ENCODE results near the gene AADACL4. TPM values are rescaled to one million over a fixed set of nuclear protein-coding genes. Genes with fewer than 3 reads are reported as not detected.
"Not testable (repeated sequence)": the region's sequence is repeated elsewhere in the genome, so short reads cannot be mapped to it uniquely, and the experiment has no call there.

AADACL4 gene
- total RNA-seq, 1 donor from 2014 or later = 0.31 TPM

DNA sequence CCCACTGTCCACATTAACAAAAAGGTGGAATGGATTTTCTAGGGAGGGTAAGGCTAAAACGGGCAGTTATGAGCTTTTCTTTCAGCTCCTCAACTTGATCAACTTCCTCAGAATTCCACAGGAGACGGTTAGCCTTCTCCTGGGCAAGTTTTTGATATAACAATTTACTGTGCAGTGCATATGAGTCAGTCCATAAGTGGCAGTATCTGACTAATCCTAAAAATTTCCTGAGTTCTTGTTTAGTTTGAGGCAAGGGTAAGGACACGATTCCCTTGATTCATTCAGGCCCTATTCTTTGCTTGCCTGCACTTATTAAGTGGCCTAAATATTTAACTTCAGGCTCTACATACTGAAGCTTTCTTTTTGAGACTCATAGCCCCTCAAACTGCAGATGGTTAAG is 65.8 kb downstream of the AADACL4 start:
- TF ChIP-seq, protein P1, sequence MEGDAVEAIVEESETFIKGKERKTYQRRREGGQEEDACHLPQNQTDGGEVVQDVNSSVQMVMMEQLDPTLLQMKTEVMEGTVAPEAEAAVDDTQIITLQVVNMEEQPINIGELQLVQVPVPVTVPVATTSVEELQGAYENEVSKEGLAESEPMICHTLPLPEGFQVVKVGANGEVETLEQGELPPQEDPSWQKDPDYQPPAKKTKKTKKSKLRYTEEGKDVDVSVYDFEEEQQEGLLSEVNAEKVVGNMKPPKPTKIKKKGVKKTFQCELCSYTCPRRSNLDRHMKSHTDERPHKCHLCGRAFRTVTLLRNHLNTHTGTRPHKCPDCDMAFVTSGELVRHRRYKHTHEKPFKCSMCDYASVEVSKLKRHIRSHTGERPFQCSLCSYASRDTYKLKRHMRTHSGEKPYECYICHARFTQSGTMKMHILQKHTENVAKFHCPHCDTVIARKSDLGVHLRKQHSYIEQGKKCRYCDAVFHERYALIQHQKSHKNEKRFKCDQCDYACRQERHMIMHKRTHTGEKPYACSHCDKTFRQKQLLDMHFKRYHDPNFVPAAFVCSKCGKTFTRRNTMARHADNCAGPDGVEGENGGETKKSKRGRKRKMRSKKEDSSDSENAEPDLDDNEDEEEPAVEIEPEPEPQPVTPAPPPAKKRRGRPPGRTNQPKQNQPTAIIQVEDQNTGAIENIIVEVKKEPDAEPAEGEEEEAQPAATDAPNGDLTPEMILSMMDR (IDR thresholded peaks at IDR 0.05; ENCODE audit: unreplicated experiment) = no peak
- H3K9me3 Mint-ChIP-seq = peaks cover 5% of the 10 kb centered on the region
- no peak overlapping the region for H3K4me3 Mint-ChIP-seq
- H3K4me1 Mint-ChIP-seq = peaks cover 12% of the 10 kb centered on the region
- H3K36me3 Mint-ChIP-seq = no peaks in the 10 kb centered on the region
- no peak overlapping the region for H3K27ac Mint-ChIP-seq
- H3K27me3 Mint-ChIP-seq (ENCODE audit: low read depth) = peaks cover 11% of the 10 kb centered on the region
- DNase-seq (ENCODE audit: low spot score in 2 of 2, unreplicated experiment in 2 of 2) = no peak

DNA sequence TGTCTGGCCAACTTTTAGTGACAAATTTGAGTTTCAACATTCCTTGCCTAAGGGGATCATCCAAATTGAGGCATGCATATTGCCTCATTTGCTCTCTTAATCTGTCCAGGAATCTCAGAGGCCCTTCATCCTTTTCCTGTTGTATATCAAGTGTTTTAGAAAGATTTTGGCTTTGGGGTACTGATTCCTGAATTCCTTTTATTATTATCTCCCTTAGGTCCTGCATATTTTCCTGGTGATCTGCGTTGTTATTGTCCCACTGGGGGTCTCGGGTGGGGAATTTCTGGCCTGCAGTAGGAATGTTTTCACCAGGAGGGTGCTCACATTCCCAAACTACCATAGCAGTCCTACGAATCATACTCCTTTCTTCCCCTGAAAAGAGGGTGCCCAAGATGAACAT is 67.7 kb downstream of the AADACL4 start:
- DNase-seq (ENCODE audit: low spot score in 2 of 2, unreplicated experiment in 2 of 2) = no peak
- TF ChIP-seq, protein P1 (IDR thresholded peaks at IDR 0.05; ENCODE audit: unreplicated experiment) = no peak
- H3K27ac Mint-ChIP-seq = peak overlapping the region; percentile 23
- no peaks in the 10 kb centered on the region for H3K36me3 Mint-ChIP-seq
- no peak overlapping the region for H3K4me3 Mint-ChIP-seq
- H3K4me1 Mint-ChIP-seq = peaks cover 12% of the 10 kb centered on the region
- peaks cover 16% of the 10 kb centered on the region for H3K27me3 Mint-ChIP-seq (ENCODE audit: low read depth)
- H3K9me3 Mint-ChIP-seq = no peaks in the 10 kb centered on the region

DNA sequence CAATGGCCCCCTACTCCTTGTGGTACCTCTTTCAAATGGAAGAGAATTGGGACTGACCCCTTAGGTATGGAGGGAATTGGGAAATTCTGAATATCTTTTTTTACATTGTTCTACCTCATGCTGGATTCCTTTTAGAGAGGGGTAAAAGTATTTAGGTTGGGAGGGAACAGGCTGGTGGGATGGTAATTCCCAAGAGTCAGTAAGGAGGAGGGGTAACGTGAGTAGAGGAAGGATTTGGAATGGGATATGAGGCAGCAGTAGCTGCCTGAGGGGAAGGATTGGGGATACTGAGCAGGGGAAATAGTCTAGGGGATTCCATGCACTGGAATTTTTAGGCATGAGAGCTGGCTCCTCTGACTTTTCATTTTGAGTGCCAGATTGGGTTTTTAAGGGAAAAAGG is 68.2 kb downstream of the AADACL4 start:
- Mint-ChIP-seq H3K9me3 (no peaks in the 10 kb centered on the region), H3K4me1 (peaks cover 12% of the 10 kb centered on the region), H3K27ac (no peak overlapping the region), H3K4me3 (no peak overlapping the region), H3K27me3 (ENCODE audit: low read depth) (peaks cover 18% of the 10 kb centered on the region), H3K36me3 (no peaks in the 10 kb centered on the region)
- DNase-seq (ENCODE audit: low spot score in 2 of 2, unreplicated experiment in 2 of 2) = no peak
- TF ChIP-seq, protein P1 (IDR thresholded peaks at IDR 0.05; ENCODE audit: unreplicated experiment) = no peak

DNA sequence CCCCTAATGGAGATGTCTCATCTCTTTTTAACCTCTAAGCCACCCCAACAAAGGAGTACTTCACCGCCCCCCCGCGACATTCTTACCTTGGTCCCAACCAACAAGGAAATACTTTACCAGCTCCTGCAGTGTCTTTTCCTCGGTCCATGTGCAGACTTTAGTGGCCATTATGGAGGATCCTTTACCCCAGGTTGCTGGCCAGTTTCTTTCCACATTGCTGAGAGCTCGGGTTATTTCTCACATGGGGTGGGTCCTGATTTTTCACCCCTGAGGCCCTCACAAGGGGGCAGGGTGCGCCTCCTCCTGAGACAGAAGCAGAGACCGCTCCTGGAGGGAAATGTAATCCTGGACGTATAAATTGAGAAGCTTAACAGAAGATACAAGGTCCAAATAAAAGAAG is 69.0 kb downstream of the AADACL4 start:
- Mint-ChIP-seq H3K27ac (no peak overlapping the region), H3K36me3 (no peaks in the 10 kb centered on the region), H3K4me3 (no peak overlapping the region), H3K9me3 (no peaks in the 10 kb centered on the region), H3K27me3 (ENCODE audit: low read depth) (peaks cover 26% of the 10 kb centered on the region), H3K4me1 (peaks cover 12% of the 10 kb centered on the region)
- TF ChIP-seq, protein P1 (IDR thresholded peaks at IDR 0.05; ENCODE audit: unreplicated experiment) = no peak
- DNase-seq (ENCODE audit: low spot score in 2 of 2, unreplicated experiment in 2 of 2) = no peak

DNA sequence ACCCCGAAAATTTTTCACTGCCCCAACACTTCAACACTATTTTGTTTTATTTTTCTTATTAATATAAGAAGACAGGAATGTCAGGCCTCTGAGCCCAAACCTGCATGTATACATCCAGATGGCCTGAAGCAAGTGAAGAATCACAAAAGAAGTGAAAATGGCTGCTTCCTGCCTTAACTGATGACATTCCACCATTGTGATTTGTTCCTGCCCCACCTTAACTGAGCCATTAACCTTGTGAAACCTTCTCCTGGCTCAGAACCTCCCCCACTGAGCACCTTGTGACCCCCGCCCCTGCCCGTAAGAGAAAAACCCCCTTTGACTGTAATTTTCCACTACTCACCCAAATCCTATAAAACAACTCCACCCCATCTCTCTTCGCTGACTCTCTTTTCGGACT is 69.8 kb downstream of the AADACL4 start:
- Mint-ChIP-seq H3K27me3 (ENCODE audit: low read depth) (peaks cover 26% of the 10 kb centered on the region), H3K4me1 (peaks cover 12% of the 10 kb centered on the region)
- H3K4me3 Mint-ChIP-seq; H3K36me3 Mint-ChIP-seq; H3K9me3 Mint-ChIP-seq; H3K27ac Mint-ChIP-seq; DNase-seq (ENCODE audit: low spot score in 2 of 2, unreplicated experiment in 2 of 2): not testable (repeated sequence)

DNA sequence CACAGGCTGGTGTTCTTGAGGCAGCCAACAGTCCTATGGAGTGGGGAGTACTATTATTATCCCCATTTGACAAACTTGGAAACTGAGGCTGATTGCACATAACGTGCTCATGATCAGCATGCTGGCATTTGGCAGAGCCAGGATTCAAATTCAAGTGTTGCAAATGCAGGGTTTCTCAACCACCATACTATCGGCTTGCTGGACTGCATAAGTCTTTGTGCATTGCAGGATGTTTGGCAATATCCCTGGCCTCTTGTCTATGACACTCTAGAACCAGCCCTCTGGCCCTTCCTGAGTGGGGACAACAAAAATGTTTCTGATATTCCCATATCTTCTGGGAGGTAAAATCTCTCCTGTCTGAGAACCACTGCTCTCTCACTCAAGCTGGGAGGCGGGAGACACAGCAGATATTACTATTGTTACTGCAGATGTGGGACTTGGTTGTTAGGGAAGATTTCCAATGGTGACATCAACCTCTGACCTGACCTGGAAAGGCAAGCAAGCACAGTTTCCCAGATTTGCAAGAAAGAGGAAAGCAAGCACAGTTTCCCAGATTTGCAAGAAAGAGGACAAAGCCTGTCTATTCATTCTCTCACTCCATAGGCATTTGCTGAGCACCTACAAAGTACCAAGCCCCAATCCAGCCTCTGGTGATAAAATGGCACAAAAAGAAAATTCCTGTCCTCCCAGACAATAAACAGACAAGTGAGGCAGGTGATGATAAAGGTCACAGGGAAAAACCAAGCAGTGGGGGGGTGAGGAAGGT is 71.0 kb downstream of the AADACL4 start:
- TF ChIP-seq, protein P1 (IDR thresholded peaks at IDR 0.05; ENCODE audit: unreplicated experiment) = no peak
- peaks cover 12% of the 10 kb centered on the region for H3K4me1 Mint-ChIP-seq

More for the DNA sequence above, 71.0 kb downstream of the AADACL4 start:
- Mint-ChIP-seq H3K4me3 (no peak overlapping the region), H3K36me3 (no peaks in the 10 kb centered on the region), H3K27me3 (ENCODE audit: low read depth) (peaks cover 26% of the 10 kb centered on the region), H3K27ac (no peak overlapping the region), H3K9me3 (no peaks in the 10 kb centered on the region)
- no peak for DNase-seq (ENCODE audit: low spot score in 2 of 2, unreplicated experiment in 2 of 2)

All from mesothelial cell of epicardium (in vitro differentiated cells).